H1 (cell line): ENCODE data around the gene VSNL1. TPM values are rescaled to one million over a fixed set of nuclear protein-coding genes. Genes with fewer than 3 reads are reported as not detected.

Experiments used
- CTCF ChIA-PET: fragments of 300-600 bp; sonication (Branson Sonifier 250); formaldehyde crosslinking; loops from one replicate; lab custom pipeline; 2021; ENCODE audit not compliant: partially characterized antibody; lab: Charles Lee
- POLR2A ChIA-PET: fragments of 300-600 bp; sonication (Branson Sonifier 250); formaldehyde crosslinking; loops from one replicate; lab custom pipeline; 2021; ENCODE audit warnings: inconsistent platforms; ENCODE audit not compliant: partially characterized antibody; lab: Charles Lee
- DNase-seq, 2 experiments: peaks; one replicate each; pipeline versions ENCODE4 v3.0.0 to v3.0.0-alpha.2; 2010 to 2022; ENCODE audit warnings: low spot score in 2 of 2, low read depth in 1 of 2, mixed read lengths in 1 of 2
- FAIRE-seq: peaks from 2 replicates; lab custom pipeline; 2011; peaks lifted over from hg19 to GRCh38; lab: Jason Lieb, UNC
- H2AFZ ChIP-seq: 2 replicates; pipeline ENCODE4 v1.8.1; 2012; ENCODE audit warnings: low read length, inconsistent platforms
- H2AK5ac ChIP-seq: 2 replicates; pipeline ENCODE4 v1.6.1; 2013; ENCODE audit warnings: low read depth, low read length
- H2BK120ac ChIP-seq: replicated peaks from 2 replicates; pipeline ENCODE3; 2013; ENCODE audit warnings: low read depth, low read length, inconsistent platforms
- H2BK12ac ChIP-seq: 2 replicates; pipeline ENCODE4 v1.6.1; 2013; ENCODE audit warnings: low read depth, low read length
- H2BK15ac ChIP-seq: 2 replicates; pipeline ENCODE4 v1.6.1; 2013; ENCODE audit warnings: low read length
- H2BK20ac ChIP-seq: 2 replicates; pipeline ENCODE4 v1.6.1; 2013; ENCODE audit warnings: low read length
- H2BK5ac ChIP-seq: 2 replicates; pipeline ENCODE4 v1.6.1; 2013; ENCODE audit warnings: low read depth, low read length
- H3K14ac ChIP-seq: 2 replicates; pipeline ENCODE4 v1.6.1; 2013; ENCODE audit warnings: inconsistent platforms; ENCODE audit not compliant: insufficient read length
- H3K18ac ChIP-seq: 2 replicates; pipeline ENCODE4 v1.6.1; 2013; ENCODE audit warnings: low read length; ENCODE audit errors: extremely low read depth
- H3K23ac ChIP-seq: 2 replicates; pipeline ENCODE4 v1.6.1; 2013; ENCODE audit warnings: inconsistent platforms; ENCODE audit not compliant: insufficient read length
- H3K23me2 ChIP-seq: 2 replicates; pipeline ENCODE4 v1.6.1; 2013; ENCODE audit warnings: low read depth, low read length
- H3K27ac ChIP-seq: 2 replicates; pipeline ENCODE4 v1.6.1; 2011; ENCODE audit warnings: low read depth, low read length, inconsistent platforms
- H3K27me3 ChIP-seq, 4 experiments: replicated peaks in 1 of 4; 1 replicate in 1 of 4; 2 replicates in 3 of 4; pipeline versions ENCODE4 v1.6.1 to v1.8.1; 2011 to 2013; ENCODE audit warnings: low read length in 3 of 4, mild to moderate bottlenecking in 3 of 4, inconsistent platforms in 2 of 4, mixed read lengths in 2 of 4, moderate library complexity in 1 of 4; ENCODE audit not compliant: control insufficient read depth in 3 of 4, insufficient read depth in 3 of 4; ENCODE audit errors: extremely low read depth in 1 of 4
- H3K36me3 ChIP-seq, 4 experiments: 2 replicates each; pipeline versions ENCODE4 v1.6.1 to v1.8.1; 2011 to 2013; ENCODE audit warnings: mild to moderate bottlenecking in 4 of 4, low read length in 3 of 4, moderate library complexity in 2 of 4, control low read depth in 1 of 4, inconsistent platforms in 1 of 4; ENCODE audit not compliant: insufficient read depth in 4 of 4, control insufficient read depth in 2 of 4
- H3K4ac ChIP-seq: replicated peaks from 2 replicates; pipeline ENCODE3; 2013; ENCODE audit warnings: low read length, low read depth, mixed read lengths, inconsistent platforms; ENCODE audit not compliant: insufficient read length
- H3K4me1 ChIP-seq, 4 experiments: replicated peaks in 1 of 4; 1 replicate in 1 of 4; 2 replicates in 3 of 4; pipeline versions ENCODE4 v1.6.1 to v1.8.1; 2011 to 2013; ENCODE audit warnings: low read length in 3 of 4, inconsistent platforms in 2 of 4, mixed read lengths in 1 of 4; ENCODE audit not compliant: insufficient read depth in 4 of 4, control insufficient read depth in 3 of 4
- H3K4me2 ChIP-seq, 2 experiments: 2 replicates each; pipeline versions ENCODE4 v1.6.1 to v1.8.1; 2011 to 2013; ENCODE audit warnings: low read depth in 2 of 2, low read length in 2 of 2, control low read depth in 1 of 2, inconsistent platforms in 1 of 2, mild to moderate bottlenecking in 1 of 2; ENCODE audit not compliant: insufficient read depth in 1 of 2
- H3K4me3 ChIP-seq, 4 experiments: fragments of 200-600, 300-600 bp in 1 of 4; sonication (generic), shearing (Covaris generic), sonication (Bioruptor Twin) in 1 of 4; 2 replicates each; pipeline versions ENCODE4 v1.5.1 to v1.8.1; 2011 to 2016; ENCODE audit warnings: low read length in 4 of 4, low read depth in 3 of 4, control low read depth in 2 of 4, inconsistent platforms in 2 of 4, mild to moderate bottlenecking in 2 of 4, mixed read lengths in 1 of 4, moderate library complexity in 1 of 4; ENCODE audit not compliant: insufficient read depth in 2 of 4; ENCODE audit errors: extremely low read depth in 1 of 4
- H3K56ac ChIP-seq: replicated peaks from 2 replicates; pipeline ENCODE3; 2013; ENCODE audit warnings: low read depth, mild to moderate bottlenecking, mixed read lengths, low read length, inconsistent platforms; ENCODE audit not compliant: insufficient read length
- H3K79me1 ChIP-seq: 2 replicates; pipeline ENCODE4 v1.6.1; 2013; ENCODE audit warnings: low read depth, low read length, control low read depth
- H3K79me2 ChIP-seq, 2 experiments: 2 replicates each; pipeline versions ENCODE4 v1.6.1 to v1.8.1; 2012 to 2013; ENCODE audit warnings: low read length in 2 of 2, mild to moderate bottlenecking in 2 of 2, inconsistent platforms in 1 of 2; ENCODE audit not compliant: insufficient read depth in 2 of 2, control insufficient read depth in 1 of 2
- H3K9ac ChIP-seq, 4 experiments: replicated peaks in 1 of 4; 1 replicate in 1 of 4; 2 replicates in 3 of 4; pipeline versions ENCODE4 v1.6.1 to v1.8.1; 2011 to 2013; ENCODE audit warnings: low read depth in 3 of 4, low read length in 3 of 4, control low read depth in 2 of 4, mild to moderate bottlenecking in 2 of 4, moderate library complexity in 2 of 4, inconsistent platforms in 1 of 4; ENCODE audit errors: extremely low read depth in 1 of 4
- H3K9me3 ChIP-seq, 2 experiments: 2 replicates each; pipeline versions ENCODE4 v1.6.1 to v1.8.1; 2012 to 2013; ENCODE audit warnings: mild to moderate bottlenecking in 2 of 2, moderate library complexity in 2 of 2, control low read depth in 1 of 2, inconsistent platforms in 1 of 2, low read depth in 1 of 2, low read length in 1 of 2, mixed read lengths in 1 of 2; ENCODE audit not compliant: insufficient read depth in 2 of 2
- H4K20me1 ChIP-seq, 2 experiments: replicated peaks in 1 of 2; 2 replicates each; pipeline versions ENCODE3 to v1.8.1; 2011 to 2013; ENCODE audit warnings: inconsistent platforms in 2 of 2, low read length in 2 of 2, mild to moderate bottlenecking in 1 of 2; ENCODE audit not compliant: insufficient read depth in 2 of 2, control insufficient read depth in 1 of 2
- H4K5ac ChIP-seq: 2 replicates; pipeline ENCODE4 v1.6.1; 2013; ENCODE audit warnings: low read length, low read depth, mixed read lengths, inconsistent platforms; ENCODE audit not compliant: insufficient read length
- H4K8ac ChIP-seq: 2 replicates; pipeline ENCODE4 v1.8.0; 2013; ENCODE audit warnings: mild to moderate bottlenecking, moderate library complexity, low read length, inconsistent platforms; ENCODE audit not compliant: insufficient read depth; ENCODE audit errors: extremely low read depth
- H4K91ac ChIP-seq: replicated peaks from 2 replicates; pipeline ENCODE3; 2013; ENCODE audit warnings: low read length, mixed read lengths, inconsistent platforms; ENCODE audit not compliant: insufficient read length
- BCL11A ChIP-seq, 2 experiments: IDR thresholded peaks; one replicate each; pipeline ENCODE4 v1.6.1; 2011; ENCODE audit warnings: low read depth in 2 of 2, low read length in 2 of 2, mild to moderate bottlenecking in 2 of 2
- CEBPB ChIP-seq: IDR thresholded peaks from 2 replicates; pipeline ENCODE4 v1.6.1; 2012; ENCODE audit warnings: low read depth, low read length
- CHD2 ChIP-seq: IDR thresholded peaks from 2 replicates; pipeline ENCODE4 v1.6.1; 2012; ENCODE audit warnings: low read length, improper control_type of control experiment
- HDAC6 ChIP-seq: IDR thresholded peaks from one replicate; pipeline ENCODE4 v1.7.1; 2012; ENCODE audit warnings: low read depth, mild to moderate bottlenecking, inconsistent platforms, low read length, moderate library complexity
- NANOG ChIP-seq: IDR thresholded peaks from 2 replicates; pipeline ENCODE4 v1.6.1; 2011; ENCODE audit warnings: low read length, low read depth, mild to moderate bottlenecking, inconsistent platforms; ENCODE audit not compliant: insufficient read depth, poor library complexity, severe bottlenecking
- POU5F1 ChIP-seq: IDR thresholded peaks from 2 replicates; pipeline ENCODE4 v1.6.1; 2011; ENCODE audit warnings: low read depth, mild to moderate bottlenecking, low read length, moderate library complexity
- RBBP5 ChIP-seq: IDR thresholded peaks from 2 replicates; pipeline ENCODE4 v1.7.1; 2012; ENCODE audit warnings: low read depth, mild to moderate bottlenecking, inconsistent platforms, low read length, moderate library complexity, borderline replicate concordance
- SP4 ChIP-seq: IDR thresholded peaks from 2 replicates; pipeline ENCODE4 v1.6.1; 2012; ENCODE audit warnings: low read length, inconsistent platforms
- SRF ChIP-seq: IDR thresholded peaks from 2 replicates; pipeline ENCODE4 v1.6.1; 2011; ENCODE audit warnings: mild to moderate bottlenecking, low read depth, low read length, moderate library complexity
- TAF1 ChIP-seq: IDR thresholded peaks from 2 replicates; pipeline ENCODE4 v1.6.1; 2011; ENCODE audit warnings: mild to moderate bottlenecking, low read depth, low read length
- TCF12 ChIP-seq: IDR thresholded peaks from 2 replicates; pipeline ENCODE4 v1.6.1; 2011; ENCODE audit warnings: low read depth, mild to moderate bottlenecking, low read length
- WGBS, 2 experiments: shearing (Covaris generic) in 1 of 2; methylation state at CpG; one replicate each; pipeline versions ENCODE4 v1.1.6 to v1.1.7; 2013 to 2015; ENCODE audit warnings: low lambda C conversion rate in 2 of 2, mixed read lengths in 2 of 2, inconsistent platforms in 1 of 2, low coverage in 1 of 2, missing lambda C conversion rate in 1 of 2; ENCODE audit not compliant: insufficient replicate concordance in 2 of 2, insufficient coverage in 1 of 2, insufficient read length in 1 of 2; ENCODE audit errors: extremely low coverage in 1 of 2, missing lambda C conversion rate in 1 of 2; 5-methylcytosine and 5-hydroxymethylcytosine counted together
- polyA plus RNA-seq, 7 experiments: library from polyadenylated mRNA; depleted of rRNA in 3 of 7; stranded (reverse) in 5 of 7; unstranded in 2 of 7; fragments of >200 nt in 5 of 7; fragments of 200-250 nt in 2 of 7; gene quantifications; 1 replicate in 5 of 7; 2 replicates in 1 of 7; 4 replicates in 1 of 7; pipeline versions ENCODE4 v1.2.1 to v1.2.3, GENCODE V29; 2011 to 2013; ENCODE audit warnings: missing spikeins in 2 of 7, mixed read lengths in 2 of 7
- total RNA-seq: library from RNA; stranded (reverse); fragmentation: NEBNext Ultra II Directional; extraction: Animal tissue kit (Norgen Biotek cat#: 25700); gene quantifications from 2 replicates; pipeline ENCODE4 v1.2.1, GENCODE V29; 2021
- TF ChIP-seq, protein P1 (sequence below): IDR thresholded peaks from 2 replicates; pipeline ENCODE4 v1.6.1; 2011; ENCODE audit warnings: low read length, improper control_type of control experiment

The VSNL1 gene
- total and polyA plus RNA-seq, 2 of the 8 experiments (the other 6 are each of a cell fraction or from before 2014, with no cell fraction given), result 49.4 to 108 TPM

DNA sequence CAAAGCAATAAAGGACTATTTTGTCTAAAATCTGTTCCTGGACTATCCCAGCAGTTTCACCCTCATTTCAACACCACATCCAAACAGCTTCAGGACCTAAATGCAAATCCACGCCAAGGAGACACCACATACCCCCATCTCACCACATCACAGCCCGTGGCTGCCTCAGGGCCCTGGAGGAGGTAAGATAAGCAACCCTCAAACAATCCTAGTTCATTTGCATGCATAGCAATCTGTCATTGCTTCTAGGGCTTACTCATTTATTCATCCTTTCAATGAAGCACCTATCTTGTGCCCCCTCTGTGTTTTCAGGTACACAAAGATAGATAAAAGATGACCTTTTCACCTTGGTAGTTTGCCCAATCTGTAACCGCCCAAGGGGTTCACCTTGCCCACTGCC, 86.5 kb downstream of the VSNL1 start:
- Histone ChIP-seq H4K20me1 (no peaks in the 10 kb centered on the region), H2BK12ac (no peak overlapping the region), H4K5ac (no peak overlapping the region), H2AK5ac (no peak overlapping the region), H3K79me2 (no peaks in the 10 kb centered on the region), H2BK15ac (no peak overlapping the region), H3K4me2 (no peak overlapping the region), H4K91ac (no peak overlapping the region), H3K9me3 (no peaks in the 10 kb centered on the region), H3K18ac (no peak overlapping the region), H3K27me3 (no peaks in the 10 kb centered on the region), H3K14ac (no peak overlapping the region), H3K79me1 (no peaks in the 10 kb centered on the region; the same call in 1 of the 2 replicates), H2BK120ac (no peak overlapping the region), H4K8ac (no peak overlapping the region), H2BK5ac (no peak overlapping the region), H3K27ac (no peak overlapping the region), H3K4me3 (no peak overlapping the region), H3K36me3 (no peaks in the 10 kb centered on the region), H3K4me1 (peaks cover 0 to 6% (median 0%) of the 10 kb centered on the region in 4 experiments; a peak in 2 of 7 replicates), H3K9ac (no peak overlapping the region), H3K23ac (no peak overlapping the region), H3K56ac (no peak overlapping the region), H2BK20ac (no peak overlapping the region), H3K4ac (no peak overlapping the region), H2AFZ (no peak overlapping the region), H3K23me2 (no peaks in the 10 kb centered on the region)
- 86% methylated on average over 3 of the region's 3 CpGs; no CpG with 5 or more reads in 1 of the 2 experiments for WGBS, 2 experiments
- DNase-seq (no peak), FAIRE-seq (no peak)
- TF ChIP-seq, protein P1, sequence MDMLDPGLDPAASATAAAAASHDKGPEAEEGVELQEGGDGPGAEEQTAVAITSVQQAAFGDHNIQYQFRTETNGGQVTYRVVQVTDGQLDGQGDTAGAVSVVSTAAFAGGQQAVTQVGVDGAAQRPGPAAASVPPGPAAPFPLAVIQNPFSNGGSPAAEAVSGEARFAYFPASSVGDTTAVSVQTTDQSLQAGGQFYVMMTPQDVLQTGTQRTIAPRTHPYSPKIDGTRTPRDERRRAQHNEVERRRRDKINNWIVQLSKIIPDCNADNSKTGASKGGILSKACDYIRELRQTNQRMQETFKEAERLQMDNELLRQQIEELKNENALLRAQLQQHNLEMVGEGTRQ, result no peak
- no peak for TF ChIP-seq SP4
- no peak for TF ChIP-seq NANOG
- no peak for TF ChIP-seq CHD2
- TF ChIP-seq CEBPB, result no peak
- TF ChIP-seq BCL11A (IDR thresholded peaks at IDR 0.05; ENCODE audit: low read depth in 2 of 2, low read length in 2 of 2), result no peak
- TF ChIP-seq SRF, result no peak
- no peak for TF ChIP-seq TAF1
- TF ChIP-seq POU5F1, result no peak
- no peak for TF ChIP-seq TCF12
- no peak for TF ChIP-seq HDAC6
- TF ChIP-seq RBBP5, result no peak
- POLR2A ChIA-PET, result interaction anchor here (0.9 kb wide), 1 partner anchor 15 kb away, joined by 3 read pairs; no protein-coding TSS in a partner anchor
- CTCF ChIA-PET, result interaction anchor here (1.3 to 3.8 kb wide), 2 partner anchors 18 to 19 kb away, joined by 3 to 23 read pairs; no protein-coding TSS in a partner anchor
